ENCODE data around the gene CDK6.
"Not testable (repeated sequence)": the region's sequence is repeated elsewhere in the genome, so short reads cannot be mapped to it uniquely, and the experiment has no call there.

Gene CDK6

GRCh38 chr7:92745241-92745640 is 91.1 kb downstream of the CDK6 start:
- in situ Hi-C loops (cut with MboI; ENCODE audit: low sequenced_read_pairs) = no loop called here

GRCh38 chr7:92744180-92744579 is 92.2 kb downstream of the CDK6 start:
- in situ Hi-C loops (cut with MboI; ENCODE audit: low sequenced_read_pairs) = not testable (repeated sequence)

GRCh38 chr7:92742186-92742585 is 94.2 kb downstream of the CDK6 start:
- in situ Hi-C loops (cut with MboI; ENCODE audit: low sequenced_read_pairs) = no loop called here

- in situ Hi-C loops (cut with MboI; ENCODE audit: low sequenced_read_pairs) = no loop called here
Observed at GRCh38 chr7:92740700-92741126, 95.7 kb downstream of the CDK6 start.

- in situ Hi-C loops (cut with MboI; ENCODE audit: low sequenced_read_pairs) = no loop called here
Observed at GRCh38 chr7:92740134-92740533, 96.2 kb downstream of the CDK6 start.

- in situ Hi-C loops (cut with MboI; ENCODE audit: low sequenced_read_pairs) = no loop called here
Observed at GRCh38 chr7:92739091-92739490, 97.3 kb downstream of the CDK6 start.

GRCh38 chr7:92737706-92738105 is 98.7 kb downstream of the CDK6 start:
- in situ Hi-C loops (cut with MboI; ENCODE audit: low sequenced_read_pairs) = no loop called here

GRCh38 chr7:92736870-92737269 is 99.5 kb downstream of the CDK6 start:
- in situ Hi-C loops (cut with MboI; ENCODE audit: low sequenced_read_pairs) = no loop called here

- in situ Hi-C loops (cut with MboI; ENCODE audit: low sequenced_read_pairs) = no loop called here
Observed at GRCh38 chr7:92735707-92736106, 100.7 kb downstream of the CDK6 start.

GRCh38 chr7:92732316-92733036 is 103.9 kb downstream of the CDK6 start:
- in situ Hi-C loops (cut with MboI; ENCODE audit: low sequenced_read_pairs) = no loop called here

- in situ Hi-C loops (cut with MboI; ENCODE audit: low sequenced_read_pairs) = no loop called here
Observed at GRCh38 chr7:92731335-92732063, 104.9 kb downstream of the CDK6 start.

- in situ Hi-C loops (cut with MboI; ENCODE audit: low sequenced_read_pairs) = no loop called here
Observed at GRCh38 chr7:92730808-92731207, 105.6 kb downstream of the CDK6 start.

- in situ Hi-C loops (cut with MboI; ENCODE audit: low sequenced_read_pairs) = no loop called here
Observed at GRCh38 chr7:92729751-92730150, 106.6 kb downstream of the CDK6 start.

- in situ Hi-C loops (cut with MboI; ENCODE audit: low sequenced_read_pairs) = no loop called here
Observed at GRCh38 chr7:92729172-92729571, 107.2 kb downstream of the CDK6 start.

- in situ Hi-C loops (cut with MboI; ENCODE audit: low sequenced_read_pairs) = no loop called here
Observed at GRCh38 chr7:92727755-92728154, 108.6 kb downstream of the CDK6 start.

- in situ Hi-C loops (cut with MboI; ENCODE audit: low sequenced_read_pairs) = no loop called here
Observed at GRCh38 chr7:92725161-92725925, 111.0 kb downstream of the CDK6 start.

GRCh38 chr7:92723943-92724342 is 112.4 kb downstream of the CDK6 start:
- in situ Hi-C loops (cut with MboI; ENCODE audit: low sequenced_read_pairs) = no loop called here

- in situ Hi-C loops (cut with MboI; ENCODE audit: low sequenced_read_pairs) = no loop called here
Observed at GRCh38 chr7:92723205-92723604, 113.2 kb downstream of the CDK6 start.

GRCh38 chr7:92722541-92722940 is 113.8 kb downstream of the CDK6 start:
- in situ Hi-C loops (cut with MboI; ENCODE audit: low sequenced_read_pairs) = no loop called here

- in situ Hi-C loops (cut with MboI; ENCODE audit: low sequenced_read_pairs) = no loop called here
Observed at GRCh38 chr7:92720604-92721350, 115.6 kb downstream of the CDK6 start.
